ENCODE results near the gene C12orf54.
"Not testable (repeated sequence)": the region's sequence is repeated elsewhere in the genome, so short reads cannot be mapped to it uniquely, and the experiment has no call there.

Gene C12orf54

DNA sequence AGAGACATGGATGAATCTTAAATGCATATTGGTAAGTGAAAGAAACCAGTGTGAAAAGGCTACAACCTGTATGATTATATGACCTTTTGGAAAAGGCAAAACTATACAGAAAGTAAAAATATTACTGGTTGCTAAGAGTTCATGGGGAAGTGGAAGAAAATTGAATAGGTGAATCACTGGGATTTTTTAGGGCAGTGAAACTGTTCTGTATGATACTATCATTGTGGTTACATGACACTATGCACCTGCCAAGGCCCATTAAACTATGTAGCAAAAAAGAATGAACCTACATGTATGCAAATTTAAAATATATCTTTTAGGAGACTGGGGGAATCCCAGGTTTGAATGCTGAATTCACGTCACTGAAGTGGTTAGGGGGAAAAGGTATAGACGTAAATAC, 30.6 kb downstream of the C12orf54 start:
- no peak for DNase-seq

- no peak for DNase-seq
Measured at GRCh38 chr12:48514728-48515127, 32.4 kb downstream of the C12orf54 start.

GRCh38 chr12:48520381-48520780, 38.1 kb downstream of the C12orf54 start:
- not testable (repeated sequence) for DNase-seq

GRCh38 chr12:48525332-48525731, 43.0 kb downstream of the C12orf54 start, which contains the start of gene OR8S1:
Gene OR8S1, plus strand, starts transcription at chr12:48525632. Its CDS starts 0 bp downstream, at chr12:48525632.
- DNase-seq: no peak

DNA sequence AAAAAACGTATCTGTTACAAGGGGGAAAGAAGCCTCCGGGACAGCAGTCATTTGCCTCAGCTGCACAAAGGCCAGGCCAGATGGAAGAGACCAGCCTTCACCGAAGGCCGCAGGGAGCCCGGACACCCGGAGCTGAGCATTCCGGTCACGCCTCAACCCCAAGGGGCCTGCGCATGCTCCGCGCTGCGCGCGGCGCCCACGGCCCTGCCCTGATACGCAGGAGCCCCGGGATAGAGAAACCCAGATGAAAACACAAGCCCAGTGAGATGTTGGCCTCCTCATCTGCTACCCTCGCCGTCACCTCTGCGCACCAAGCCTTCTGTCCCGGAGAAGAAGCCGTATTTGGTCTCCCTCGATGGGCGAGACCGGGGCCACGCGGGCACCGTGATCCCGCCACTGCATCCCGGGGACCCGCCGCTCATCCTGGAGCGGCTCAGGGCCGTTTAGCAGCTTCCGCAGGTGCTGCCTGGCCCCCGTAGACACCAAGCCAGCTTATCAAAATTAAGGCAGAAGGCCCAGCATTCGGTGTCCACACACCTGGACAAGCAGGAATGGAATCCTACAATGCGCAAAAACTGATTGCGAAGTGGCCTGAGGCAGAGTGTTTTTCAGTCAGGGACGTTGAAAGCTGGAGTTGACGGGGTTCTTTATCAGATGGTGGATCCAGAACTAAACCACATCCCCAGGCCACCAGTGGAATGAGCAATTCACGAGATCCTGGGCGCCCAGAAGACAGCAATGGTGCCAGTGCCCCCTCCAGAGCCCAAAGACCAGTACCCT, 45.8 kb downstream of the C12orf54 start:
- DNase-seq: no peak

GRCh38 chr12:48532601-48533000, 50.3 kb downstream of the C12orf54 start:
- DNase-seq: no peak

- no peak for DNase-seq
Measured at GRCh38 chr12:48536602-48537001, 54.3 kb downstream of the C12orf54 start.

- DNase-seq: peak; percentile 19
Measured at GRCh38 chr12:48542300-48542928, 60.1 kb downstream of the C12orf54 start.

GRCh38 chr12:48545833-48546469, 63.7 kb downstream of the C12orf54 start:
- DNase-seq: no peak
